Loucy (cell line): ENCODE measurements around the gene ABCA8.
"Not testable (repeated sequence)": the region's sequence is repeated elsewhere in the genome, so short reads cannot be mapped to it uniquely, and the experiment has no call there.

ENCODE experiments used
- H2AFZ ChIP-seq: fragments of 200-600 bp; sonication (generic); 2 replicates; pipeline ENCODE4 v1.6.0; 2016; ENCODE audit warnings: antibody characterized with exemption, mild to moderate bottlenecking, low read length, moderate library complexity
- H3F3A ChIP-seq: fragments of 200-600 bp; 2 replicates; pipeline ENCODE4 v1.6.0; 2016; ENCODE audit warnings: antibody characterized with exemption, low read depth, mild to moderate bottlenecking
- H3K27me3 ChIP-seq: fragments of 200-600 bp; sonication (generic); 2 replicates; pipeline ENCODE4 v1.6.1; 2014; ENCODE audit warnings: low read length, mild to moderate bottlenecking; ENCODE audit not compliant: insufficient read depth, poor library complexity, severe bottlenecking
- H3K36me3 ChIP-seq: fragments of 200-600 bp; sonication (generic); 2 replicates; pipeline ENCODE4 v1.6.1; 2016; ENCODE audit warnings: low read length; ENCODE audit not compliant: insufficient read depth
- H3K4me1 ChIP-seq: fragments of 200-600 bp; sonication (generic); 2 replicates; pipeline ENCODE4 v1.5.1; 2014; ENCODE audit warnings: low read length, mild to moderate bottlenecking; ENCODE audit not compliant: insufficient read depth, poor library complexity, severe bottlenecking
- H3K4me2 ChIP-seq: fragments of 200-600 bp; sonication (generic); 2 replicates; pipeline ENCODE4 v1.6.0; 2014; ENCODE audit warnings: antibody characterized with exemption, low read length, low read depth, mild to moderate bottlenecking; ENCODE audit not compliant: poor library complexity, severe bottlenecking
- H3K4me3 ChIP-seq: fragments of 200-600 bp; sonication (generic); 2 replicates; pipeline ENCODE4 v1.5.1; 2014; ENCODE audit warnings: low read length, mild to moderate bottlenecking, mixed read lengths; ENCODE audit not compliant: poor library complexity, severe bottlenecking
- H3K79me2 ChIP-seq: fragments of 200-600 bp; sonication (generic); 2 replicates; pipeline ENCODE4 v1.6.1; 2014; ENCODE audit warnings: low read length; ENCODE audit not compliant: insufficient read depth
- H3K9ac ChIP-seq: fragments of 200-600 bp; sonication (generic); 2 replicates; pipeline ENCODE4 v1.6.0; 2014; ENCODE audit warnings: mild to moderate bottlenecking, low read depth, low read length, moderate library complexity; ENCODE audit not compliant: poor library complexity, severe bottlenecking
- H3K9me2 ChIP-seq: fragments of 200-600 bp; sonication (generic); replicated peaks from 2 replicates; pipeline ENCODE4 v1.6.1; 2016; ENCODE audit warnings: low read depth, low read length, mixed read lengths
- H3K9me3 ChIP-seq: fragments of 200-600 bp; sonication (generic); 2 replicates; pipeline ENCODE4 v1.6.1; 2014; ENCODE audit warnings: mild to moderate bottlenecking, antibody characterized with exemption, low read length, low read depth; ENCODE audit not compliant: insufficient read depth
- H4K20me1 ChIP-seq: fragments of 200-600 bp; sonication (generic); 2 replicates; pipeline ENCODE4 v1.6.0; 2014; ENCODE audit warnings: antibody characterized with exemption, low read length, mild to moderate bottlenecking; ENCODE audit not compliant: insufficient read depth, poor library complexity, severe bottlenecking
- EZH2phosphoT487 ChIP-seq: fragments of 200-600 bp; IDR thresholded peaks from 2 replicates; pipeline ENCODE4 v1.6.1; 2018; ENCODE audit warnings: antibody characterized with exemption, mild to moderate bottlenecking, moderate library complexity, borderline replicate concordance
- TF ChIP-seq, protein P1 (sequence below): fragments of 200-600 bp; sonication (generic); conservative IDR thresholded peaks from 2 replicates; pipeline ENCODE4 v1.5.1; 2014; ENCODE audit warnings: mild to moderate bottlenecking, antibody characterized with exemption, low read length

The ABCA8 gene

DNA sequence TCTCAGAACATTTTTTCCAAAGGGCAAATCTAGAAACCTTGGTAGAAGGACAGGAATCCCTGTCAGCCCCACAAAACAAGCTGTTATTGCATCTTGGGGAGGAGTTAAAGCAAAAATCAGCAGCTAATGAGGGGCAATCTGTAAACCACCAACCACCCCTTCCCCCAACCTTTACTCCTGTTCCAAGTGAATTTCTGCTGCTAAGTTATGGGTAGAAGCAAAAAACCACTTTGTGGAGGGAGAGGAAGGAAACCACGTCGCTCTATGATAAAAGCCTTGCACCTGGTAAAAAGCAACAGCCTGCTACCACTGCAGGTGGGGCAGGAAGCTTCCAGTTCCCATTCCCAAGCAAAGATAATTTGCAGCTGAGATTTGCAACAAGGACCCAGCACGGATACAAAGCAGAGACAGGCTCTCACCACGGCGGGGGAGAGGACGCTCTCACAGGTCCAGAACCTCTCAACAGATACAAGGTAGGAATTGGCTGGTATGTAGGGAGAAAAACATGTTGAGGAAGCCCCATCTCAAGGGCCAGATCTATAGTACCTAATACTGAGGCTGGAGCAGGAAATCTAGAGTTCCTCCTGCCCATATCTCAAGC lies 10.7 kb downstream of the ABCA8 start:
- Histone ChIP-seq H2AFZ (no peak overlapping the region), H4K20me1 (no peaks in the 10 kb centered on the region), H3K36me3 (no peaks in the 10 kb centered on the region), H3F3A (no peaks in the 10 kb centered on the region), H3K4me2 (no peak overlapping the region), H3K4me1 (no peaks in the 10 kb centered on the region), H3K79me2 (no peaks in the 10 kb centered on the region), H3K9me3 (no peaks in the 10 kb centered on the region), H3K4me3 (no peak overlapping the region), H3K27me3 (no peaks in the 10 kb centered on the region), H3K9ac (no peak overlapping the region), H3K9me2 (no peaks in the 10 kb centered on the region)
- TF ChIP-seq, protein P1, sequence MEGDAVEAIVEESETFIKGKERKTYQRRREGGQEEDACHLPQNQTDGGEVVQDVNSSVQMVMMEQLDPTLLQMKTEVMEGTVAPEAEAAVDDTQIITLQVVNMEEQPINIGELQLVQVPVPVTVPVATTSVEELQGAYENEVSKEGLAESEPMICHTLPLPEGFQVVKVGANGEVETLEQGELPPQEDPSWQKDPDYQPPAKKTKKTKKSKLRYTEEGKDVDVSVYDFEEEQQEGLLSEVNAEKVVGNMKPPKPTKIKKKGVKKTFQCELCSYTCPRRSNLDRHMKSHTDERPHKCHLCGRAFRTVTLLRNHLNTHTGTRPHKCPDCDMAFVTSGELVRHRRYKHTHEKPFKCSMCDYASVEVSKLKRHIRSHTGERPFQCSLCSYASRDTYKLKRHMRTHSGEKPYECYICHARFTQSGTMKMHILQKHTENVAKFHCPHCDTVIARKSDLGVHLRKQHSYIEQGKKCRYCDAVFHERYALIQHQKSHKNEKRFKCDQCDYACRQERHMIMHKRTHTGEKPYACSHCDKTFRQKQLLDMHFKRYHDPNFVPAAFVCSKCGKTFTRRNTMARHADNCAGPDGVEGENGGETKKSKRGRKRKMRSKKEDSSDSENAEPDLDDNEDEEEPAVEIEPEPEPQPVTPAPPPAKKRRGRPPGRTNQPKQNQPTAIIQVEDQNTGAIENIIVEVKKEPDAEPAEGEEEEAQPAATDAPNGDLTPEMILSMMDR = no peak
- no peak for TF ChIP-seq EZH2phosphoT487

DNA sequence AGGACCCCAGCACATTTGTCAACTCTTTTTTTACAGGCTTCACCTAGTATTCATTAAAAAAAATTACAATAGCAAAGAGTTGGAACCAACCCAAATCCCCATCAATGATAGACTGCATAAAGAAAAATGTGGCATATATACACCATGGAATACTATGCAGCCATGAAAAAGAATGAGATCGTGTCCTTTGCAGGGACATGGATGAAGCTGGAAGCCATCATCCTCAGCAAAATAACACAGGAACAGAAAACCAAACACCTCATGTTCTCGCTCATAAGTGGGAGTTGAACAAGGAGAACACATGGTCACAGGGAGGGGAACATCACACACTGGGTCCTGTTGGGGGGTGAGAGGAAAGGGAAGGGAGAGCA lies 11.4 kb downstream of the ABCA8 start:
- not testable (repeated sequence) for H3K4me3 ChIP-seq, H4K20me1 ChIP-seq, H3K9me3 ChIP-seq, H3K27me3 ChIP-seq, H2AFZ ChIP-seq, H3K79me2 ChIP-seq, H3K9ac ChIP-seq, H3K4me1 ChIP-seq, H3K36me3 ChIP-seq, H3K9me2 ChIP-seq, H3F3A ChIP-seq, H3K4me2 ChIP-seq

DNA sequence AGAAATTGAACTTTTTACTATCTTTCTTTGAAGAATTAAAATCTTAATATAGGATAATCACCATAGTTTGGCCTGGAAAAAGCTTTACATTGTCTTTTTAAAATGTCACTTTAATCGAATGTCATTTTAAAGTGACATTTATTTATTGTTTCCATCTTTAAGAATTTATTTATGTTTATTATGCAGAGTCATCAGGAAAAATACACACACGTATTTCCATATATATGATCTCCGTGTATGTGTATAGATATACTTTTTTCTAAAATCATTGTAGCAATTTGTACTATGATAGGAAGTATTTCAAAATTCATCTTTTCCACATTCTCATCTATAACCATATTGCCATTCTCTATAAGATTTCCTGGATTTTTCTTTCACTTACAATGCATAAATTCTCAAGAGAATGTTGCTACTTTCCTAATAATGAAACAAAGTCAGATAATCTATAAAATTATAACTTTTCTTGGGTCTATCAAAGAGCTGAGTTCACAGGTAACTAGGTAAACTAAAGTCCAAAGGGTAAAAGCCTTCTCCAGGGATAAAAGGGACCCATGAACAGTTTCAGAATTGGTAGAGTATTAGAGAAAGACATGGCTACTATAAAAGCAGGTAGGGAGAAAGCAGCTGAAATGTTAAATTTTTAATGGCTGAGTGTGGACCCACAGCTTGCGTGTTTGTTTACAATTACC lies 11.9 kb downstream of the ABCA8 start:
- H3K4me3 ChIP-seq = no peak overlapping the region
- no peaks in the 10 kb centered on the region for H3K9me2 ChIP-seq
- H3K27me3 ChIP-seq = no peaks in the 10 kb centered on the region
- no peak for TF ChIP-seq EZH2phosphoT487
- TF ChIP-seq, protein P1 = no peak
- H3K36me3 ChIP-seq = no peaks in the 10 kb centered on the region
- H3K4me2 ChIP-seq = no peak overlapping the region
- no peak overlapping the region for H3K9ac ChIP-seq
- no peaks in the 10 kb centered on the region for H4K20me1 ChIP-seq
- no peaks in the 10 kb centered on the region for H3K79me2 ChIP-seq
- no peaks in the 10 kb centered on the region for H3F3A ChIP-seq
- no peaks in the 10 kb centered on the region for H3K9me3 ChIP-seq
- H3K4me1 ChIP-seq = no peaks in the 10 kb centered on the region
- no peak overlapping the region for H2AFZ ChIP-seq

DNA sequence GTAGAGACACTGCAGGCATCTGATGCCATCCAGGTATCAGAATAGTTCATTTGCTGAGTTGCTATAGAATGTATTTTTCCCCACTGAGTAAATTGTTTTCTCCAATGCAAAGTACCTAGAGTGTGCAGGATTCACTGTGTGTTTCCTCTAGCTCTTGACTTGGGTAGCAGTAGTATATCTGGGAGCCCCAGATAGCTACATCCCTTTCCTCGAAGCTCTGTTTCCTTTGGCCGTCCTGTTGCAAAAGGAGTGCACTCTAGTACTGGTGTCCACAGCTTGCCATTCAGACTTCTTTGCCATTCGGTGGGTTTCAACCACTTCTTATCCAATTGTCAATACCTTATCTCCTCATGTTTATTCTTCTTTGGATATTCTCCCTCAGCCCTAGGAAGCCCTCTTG lies 12.8 kb downstream of the ABCA8 start:
- H2AFZ ChIP-seq = no peak overlapping the region

More for the DNA sequence above, 12.8 kb downstream of the ABCA8 start:
- Histone ChIP-seq H3K9me2 (no peaks in the 10 kb centered on the region), H3K36me3 (no peaks in the 10 kb centered on the region), H3K4me3 (no peak overlapping the region), H3K79me2 (no peaks in the 10 kb centered on the region), H3F3A (no peaks in the 10 kb centered on the region), H3K4me1 (no peaks in the 10 kb centered on the region), H3K27me3 (no peaks in the 10 kb centered on the region), H3K9me3 (no peaks in the 10 kb centered on the region), H3K4me2 (no peak overlapping the region), H4K20me1 (no peaks in the 10 kb centered on the region), H3K9ac (no peak overlapping the region)
- TF ChIP-seq, protein P1 = no peak
- TF ChIP-seq EZH2phosphoT487 = no peak
